Lower leg skin (tissue), 3 donors: Measurements from ENCODE around the gene SKI.

ENCODE experiments used
- POLR2A ChIP-seq, 2 donors: fragments of 450-650 bp; IDR thresholded peaks; one replicate each; pipeline ENCODE4 v1.6.1; 2016 to 2017; ENCODE audit warnings: antibody characterized with exemption in 2 of 2, mild to moderate bottlenecking in 1 of 2, moderate library complexity in 1 of 2
- TF ChIP-seq, protein P1 (sequence below), 3 donors: fragments of 450-650 bp; IDR thresholded peaks; one replicate each; pipeline ENCODE4 v1.5.1; 2016; ENCODE audit warnings: antibody characterized with exemption in 3 of 3, mild to moderate bottlenecking in 3 of 3, moderate library complexity in 2 of 3

DNA sequence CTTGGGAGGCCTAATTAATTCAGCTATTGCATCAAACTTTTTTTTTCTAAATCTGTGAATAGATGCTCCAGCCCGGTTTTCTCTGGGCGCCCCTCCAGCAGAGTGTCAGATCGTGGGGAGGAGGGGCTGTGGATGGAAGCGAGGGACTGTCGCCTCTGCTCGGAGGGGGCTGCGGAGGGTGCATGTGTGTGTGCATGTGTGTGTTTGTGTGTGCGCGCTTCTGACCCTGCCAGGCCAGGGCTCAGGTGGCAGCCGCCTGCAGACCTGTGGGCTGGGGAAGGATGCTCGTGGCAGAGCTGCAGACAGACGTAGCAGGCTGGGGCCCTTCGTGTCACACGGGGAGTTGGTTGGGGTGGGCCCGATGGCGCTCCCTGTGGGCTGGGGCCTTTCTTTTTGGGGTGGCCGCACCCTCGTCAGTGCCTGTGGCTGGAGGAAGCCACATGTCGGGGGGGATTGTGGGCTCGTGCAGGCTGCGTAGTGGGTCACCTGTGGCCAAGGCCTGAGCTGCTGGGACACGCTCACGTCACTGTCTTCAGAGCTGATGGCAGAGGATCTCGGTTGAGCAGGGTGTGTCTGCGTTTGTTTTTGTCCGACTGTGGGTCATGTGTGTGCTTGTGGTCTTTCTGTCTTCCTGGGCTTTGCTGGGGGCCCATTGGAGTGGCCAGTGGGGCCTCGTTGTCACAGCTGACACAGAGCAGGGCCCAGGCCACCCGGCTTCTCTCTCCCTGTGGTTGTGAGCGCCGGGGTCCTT lies 2.8 kb downstream of the SKI start:
- TF ChIP-seq, protein P1, sequence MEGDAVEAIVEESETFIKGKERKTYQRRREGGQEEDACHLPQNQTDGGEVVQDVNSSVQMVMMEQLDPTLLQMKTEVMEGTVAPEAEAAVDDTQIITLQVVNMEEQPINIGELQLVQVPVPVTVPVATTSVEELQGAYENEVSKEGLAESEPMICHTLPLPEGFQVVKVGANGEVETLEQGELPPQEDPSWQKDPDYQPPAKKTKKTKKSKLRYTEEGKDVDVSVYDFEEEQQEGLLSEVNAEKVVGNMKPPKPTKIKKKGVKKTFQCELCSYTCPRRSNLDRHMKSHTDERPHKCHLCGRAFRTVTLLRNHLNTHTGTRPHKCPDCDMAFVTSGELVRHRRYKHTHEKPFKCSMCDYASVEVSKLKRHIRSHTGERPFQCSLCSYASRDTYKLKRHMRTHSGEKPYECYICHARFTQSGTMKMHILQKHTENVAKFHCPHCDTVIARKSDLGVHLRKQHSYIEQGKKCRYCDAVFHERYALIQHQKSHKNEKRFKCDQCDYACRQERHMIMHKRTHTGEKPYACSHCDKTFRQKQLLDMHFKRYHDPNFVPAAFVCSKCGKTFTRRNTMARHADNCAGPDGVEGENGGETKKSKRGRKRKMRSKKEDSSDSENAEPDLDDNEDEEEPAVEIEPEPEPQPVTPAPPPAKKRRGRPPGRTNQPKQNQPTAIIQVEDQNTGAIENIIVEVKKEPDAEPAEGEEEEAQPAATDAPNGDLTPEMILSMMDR (IDR thresholded peaks at IDR 0.05), result no peak
- TF ChIP-seq POLR2A (IDR thresholded peaks at IDR 0.05), result no peak
